ENCODE results near the gene ELOVL7.

DNA sequence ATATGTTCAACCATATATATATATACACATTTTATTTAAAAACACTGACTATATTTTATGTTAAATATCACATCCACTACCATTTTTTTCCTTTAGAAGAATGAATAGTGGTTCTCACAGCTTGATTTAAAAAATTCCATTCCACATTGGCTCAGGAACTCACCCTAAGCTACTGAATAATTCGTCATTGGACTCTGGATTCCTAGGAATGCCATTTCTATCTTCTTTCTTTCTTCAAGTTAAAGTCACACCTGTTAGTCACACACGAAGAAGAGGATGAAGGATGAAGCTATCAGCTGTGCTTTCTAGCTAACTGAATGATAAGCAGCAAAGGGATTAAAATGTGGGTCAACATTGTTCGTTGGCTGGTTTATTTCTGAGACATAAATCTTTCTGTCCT is 7.9 kb downstream of the ELOVL7 start:
- no peak for TF ChIP-seq CTCF (IDR thresholded peaks at IDR 0.05)
- TF ChIP-seq POLR2A (IDR thresholded peaks at IDR 0.05), result no peak

Measured in right lobe of liver (tissue), 4 donors.